ENCODE results near the gene WSCD2.

Gene WSCD2

DNA sequence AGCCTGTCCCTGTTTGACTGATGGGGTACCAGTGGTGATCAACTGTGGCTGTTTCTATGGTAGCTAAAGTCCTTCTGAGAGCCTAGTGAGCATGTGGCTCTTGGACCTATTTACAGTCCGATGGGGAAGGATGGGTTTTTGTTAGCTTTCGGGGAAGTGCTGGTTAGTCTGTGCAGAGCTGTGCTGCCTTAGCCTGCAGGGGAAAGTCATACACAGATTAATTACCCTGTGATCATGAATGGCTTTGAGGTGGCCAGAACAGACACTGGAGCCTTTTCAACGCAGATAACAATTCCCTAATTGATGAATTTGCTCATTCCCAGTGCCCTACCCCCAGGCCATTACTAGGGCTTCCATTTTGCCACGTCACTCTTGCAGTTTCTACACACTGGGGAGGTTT is 99.7 kb downstream of the WSCD2 start:
- H3K36me3 ChIP-seq, result no peaks in the 10 kb centered on the region

DNA sequence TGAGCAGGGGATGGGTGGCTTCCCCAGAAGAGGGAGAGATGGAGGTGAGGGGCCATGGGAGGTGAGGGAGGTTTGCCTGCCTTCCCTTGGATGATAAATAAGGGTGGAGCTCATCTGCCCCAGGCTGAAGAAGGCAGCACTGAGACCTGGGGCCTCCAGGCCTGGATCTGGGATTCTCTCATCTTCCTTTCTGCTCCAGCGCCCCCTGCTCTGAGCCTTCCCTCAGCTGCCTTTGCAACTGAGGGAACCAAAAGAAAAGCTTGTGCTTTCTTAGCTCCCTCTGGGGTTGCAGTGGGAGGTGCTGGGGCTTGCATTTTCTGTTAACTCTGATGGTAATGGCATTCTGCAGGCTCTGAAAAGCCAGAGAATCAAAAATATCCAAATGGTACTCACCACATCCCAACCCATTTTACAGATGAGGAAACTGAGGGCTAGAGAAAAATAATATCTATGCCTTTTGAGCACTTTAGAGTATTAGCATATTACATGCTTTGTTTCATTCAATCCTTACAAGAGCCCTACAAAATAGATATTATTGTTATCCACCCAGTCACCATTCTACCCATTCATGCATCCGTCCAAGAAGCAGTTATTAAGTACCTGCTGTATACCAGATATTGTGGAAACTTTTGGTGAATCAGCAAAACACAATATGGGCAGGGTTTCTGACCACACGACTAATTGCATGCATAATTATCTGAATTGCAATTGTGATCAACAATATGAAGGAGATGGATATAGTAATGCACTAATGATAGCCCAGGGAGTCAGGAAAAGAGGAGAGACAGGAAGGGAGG is 102.2 kb downstream of the WSCD2 start:
- H3K27me3 ChIP-seq, result peaks cover 4% of the 10 kb centered on the region
- no peaks in the 10 kb centered on the region for H3K36me3 ChIP-seq
- H3K9me3 ChIP-seq, result no peaks in the 10 kb centered on the region
- no peak overlapping the region for H3K4me3 ChIP-seq (ENCODE audit: low read depth in 1 of 2, low read length in 1 of 2)
- TF ChIP-seq, protein P1, sequence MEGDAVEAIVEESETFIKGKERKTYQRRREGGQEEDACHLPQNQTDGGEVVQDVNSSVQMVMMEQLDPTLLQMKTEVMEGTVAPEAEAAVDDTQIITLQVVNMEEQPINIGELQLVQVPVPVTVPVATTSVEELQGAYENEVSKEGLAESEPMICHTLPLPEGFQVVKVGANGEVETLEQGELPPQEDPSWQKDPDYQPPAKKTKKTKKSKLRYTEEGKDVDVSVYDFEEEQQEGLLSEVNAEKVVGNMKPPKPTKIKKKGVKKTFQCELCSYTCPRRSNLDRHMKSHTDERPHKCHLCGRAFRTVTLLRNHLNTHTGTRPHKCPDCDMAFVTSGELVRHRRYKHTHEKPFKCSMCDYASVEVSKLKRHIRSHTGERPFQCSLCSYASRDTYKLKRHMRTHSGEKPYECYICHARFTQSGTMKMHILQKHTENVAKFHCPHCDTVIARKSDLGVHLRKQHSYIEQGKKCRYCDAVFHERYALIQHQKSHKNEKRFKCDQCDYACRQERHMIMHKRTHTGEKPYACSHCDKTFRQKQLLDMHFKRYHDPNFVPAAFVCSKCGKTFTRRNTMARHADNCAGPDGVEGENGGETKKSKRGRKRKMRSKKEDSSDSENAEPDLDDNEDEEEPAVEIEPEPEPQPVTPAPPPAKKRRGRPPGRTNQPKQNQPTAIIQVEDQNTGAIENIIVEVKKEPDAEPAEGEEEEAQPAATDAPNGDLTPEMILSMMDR (IDR thresholded peaks at IDR 0.05), result no peak
- no peaks in the 10 kb centered on the region for H3K4me1 ChIP-seq (ENCODE audit: control insufficient read depth in 1 of 2, insufficient read depth in 1 of 2, low read depth in 1 of 2, low read length in 1 of 2)
- no peak overlapping the region for H3K27ac ChIP-seq

More for the DNA sequence above, 99.7 kb downstream of the WSCD2 start:
- TF ChIP-seq, protein P1 (IDR thresholded peaks at IDR 0.05), result no peak
- Histone ChIP-seq H3K4me1 (ENCODE audit: control insufficient read depth in 1 of 2, insufficient read depth in 1 of 2, low read depth in 1 of 2, low read length in 1 of 2) (no peaks in the 10 kb centered on the region), H3K9me3 (no peaks in the 10 kb centered on the region), H3K4me3 (ENCODE audit: low read depth in 1 of 2, low read length in 1 of 2) (no peak overlapping the region), H3K27ac (no peak overlapping the region), H3K27me3 (peaks cover 4% of the 10 kb centered on the region)

DNA sequence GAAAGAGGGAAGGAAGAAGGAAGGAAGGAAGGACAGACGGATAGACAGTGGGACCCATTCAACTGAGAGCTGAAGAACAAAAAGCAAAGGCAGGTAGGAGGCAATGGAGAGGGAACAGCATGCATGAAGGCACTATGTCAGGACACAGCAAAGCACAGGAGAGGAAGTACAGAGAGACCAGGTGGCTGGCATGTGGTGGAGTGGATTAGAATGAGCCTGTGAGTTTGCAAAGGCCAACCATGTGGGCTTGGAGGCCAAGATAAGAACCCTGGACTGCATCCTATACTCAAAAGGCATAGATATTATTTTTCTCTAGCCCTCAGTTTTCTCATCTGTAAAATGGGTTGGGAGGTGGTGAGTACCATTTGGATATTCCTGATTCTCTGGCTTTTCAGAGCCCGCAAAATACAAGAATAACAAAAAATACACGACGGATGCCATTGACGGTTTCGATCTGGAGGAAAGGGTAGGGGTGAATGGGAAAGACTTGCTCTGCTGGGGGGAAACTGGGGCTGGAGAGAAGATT is 102.9 kb downstream of the WSCD2 start:
- no peaks in the 10 kb centered on the region for H3K4me1 ChIP-seq (ENCODE audit: control insufficient read depth in 1 of 2, insufficient read depth in 1 of 2, low read depth in 1 of 2, low read length in 1 of 2)
- no peaks in the 10 kb centered on the region for H3K9me3 ChIP-seq
- no peaks in the 10 kb centered on the region for H3K36me3 ChIP-seq
- H3K27ac ChIP-seq, result no peak overlapping the region
- peaks cover 4% of the 10 kb centered on the region for H3K27me3 ChIP-seq
- TF ChIP-seq, protein P1 (IDR thresholded peaks at IDR 0.05), result no peak
- H3K4me3 ChIP-seq (ENCODE audit: low read depth in 1 of 2, low read length in 1 of 2), result no peak overlapping the region

DNA sequence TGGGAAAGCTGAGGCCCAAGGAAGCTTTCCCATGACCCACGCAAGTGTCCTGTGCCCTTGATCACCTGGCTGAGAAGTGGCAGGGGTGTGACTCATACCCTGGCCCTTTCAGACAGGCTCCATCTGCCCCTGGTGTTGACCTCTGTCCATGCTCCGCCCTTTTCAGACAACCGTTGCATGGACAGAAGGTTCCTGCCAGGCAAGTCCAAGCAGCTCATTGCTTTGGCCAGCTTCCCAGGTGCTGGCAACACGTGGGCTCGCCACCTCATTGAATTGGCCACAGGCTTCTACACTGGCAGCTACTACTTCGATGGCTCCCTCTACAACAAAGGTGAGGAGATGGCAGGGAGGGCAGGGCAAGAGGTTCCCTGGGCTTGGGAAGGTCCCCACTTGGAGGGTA is 103.5 kb downstream of the WSCD2 start:
- no peak overlapping the region for H3K4me3 ChIP-seq (ENCODE audit: low read depth in 1 of 2, low read length in 1 of 2)
- H3K36me3 ChIP-seq, result no peaks in the 10 kb centered on the region
- H3K27ac ChIP-seq, result no peak overlapping the region
- TF ChIP-seq, protein P1 (IDR thresholded peaks at IDR 0.05), result no peak
- no peaks in the 10 kb centered on the region for H3K4me1 ChIP-seq (ENCODE audit: control insufficient read depth in 1 of 2, insufficient read depth in 1 of 2, low read depth in 1 of 2, low read length in 1 of 2)
- H3K9me3 ChIP-seq, result no peaks in the 10 kb centered on the region
- H3K27me3 ChIP-seq, result peaks cover 4% of the 10 kb centered on the region

DNA sequence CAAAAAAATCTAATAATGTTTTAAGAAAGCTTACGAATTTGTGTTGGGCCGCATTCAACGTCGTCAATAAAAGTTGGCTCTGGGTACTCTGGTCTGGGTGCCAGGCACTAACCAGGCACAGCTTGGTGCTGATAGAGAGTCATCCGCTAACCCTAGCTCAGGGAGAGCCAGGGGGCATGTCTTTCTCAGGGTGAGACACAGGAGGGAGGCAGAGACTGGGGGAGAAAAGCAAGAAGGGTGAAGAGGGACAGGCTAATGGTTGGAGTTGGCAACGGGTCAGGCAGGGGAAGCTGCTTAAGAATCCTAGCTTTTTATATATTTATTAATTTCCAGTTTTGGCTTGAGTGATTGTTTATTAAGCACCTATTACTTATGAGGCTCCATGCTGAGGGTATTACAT is 105.1 kb downstream of the WSCD2 start:
- Histone ChIP-seq H3K36me3 (no peaks in the 10 kb centered on the region), H3K27ac (no peak overlapping the region), H3K27me3 (no peaks in the 10 kb centered on the region), H3K4me1 (ENCODE audit: control insufficient read depth in 1 of 2, insufficient read depth in 1 of 2, low read depth in 1 of 2, low read length in 1 of 2) (no peaks in the 10 kb centered on the region), H3K9me3 (no peaks in the 10 kb centered on the region), H3K4me3 (ENCODE audit: low read depth in 1 of 2, low read length in 1 of 2) (no peak overlapping the region)
- TF ChIP-seq, protein P1 (IDR thresholded peaks at IDR 0.05), result no peak
